Loucy (cell line): Measurements from ENCODE around the gene ROR1.

Experiments used
- CTCF ChIP-seq: fragments of 200-600 bp; sonication (generic); conservative IDR thresholded peaks from 2 replicates; pipeline ENCODE4 v1.5.1; 2014; ENCODE audit warnings: mild to moderate bottlenecking, antibody characterized with exemption, low read length
- EZH2phosphoT487 ChIP-seq: fragments of 200-600 bp; IDR thresholded peaks from 2 replicates; pipeline ENCODE4 v1.6.1; 2018; ENCODE audit warnings: antibody characterized with exemption, mild to moderate bottlenecking, moderate library complexity, borderline replicate concordance

GRCh38 chr1:63868268-63868781, 94.5 kb downstream of the ROR1 start:
- TF ChIP-seq CTCF = no peak
- TF ChIP-seq EZH2phosphoT487 = no peak
